Stimulated activated CD4-positive, alpha-beta T cell treated with anti-CD3 and anti-CD28 coated beads, Interleukin-1b, Interleukin-23, amount 100 ng/mL, for 4 hours (primary cell): ENCODE results near the gene SYNE3.

ENCODE experiments used
- DNase-seq, 2 donors: peaks; one replicate each; pipeline ENCODE4 v3.0.0-alpha.2; 2020; ENCODE audit warnings: low read depth in 2 of 2

The SYNE3 gene

GRCh38 chr14:95489214-95490137, 27.0 kb downstream of the SYNE3 start:
- no peak for DNase-seq

DNA sequence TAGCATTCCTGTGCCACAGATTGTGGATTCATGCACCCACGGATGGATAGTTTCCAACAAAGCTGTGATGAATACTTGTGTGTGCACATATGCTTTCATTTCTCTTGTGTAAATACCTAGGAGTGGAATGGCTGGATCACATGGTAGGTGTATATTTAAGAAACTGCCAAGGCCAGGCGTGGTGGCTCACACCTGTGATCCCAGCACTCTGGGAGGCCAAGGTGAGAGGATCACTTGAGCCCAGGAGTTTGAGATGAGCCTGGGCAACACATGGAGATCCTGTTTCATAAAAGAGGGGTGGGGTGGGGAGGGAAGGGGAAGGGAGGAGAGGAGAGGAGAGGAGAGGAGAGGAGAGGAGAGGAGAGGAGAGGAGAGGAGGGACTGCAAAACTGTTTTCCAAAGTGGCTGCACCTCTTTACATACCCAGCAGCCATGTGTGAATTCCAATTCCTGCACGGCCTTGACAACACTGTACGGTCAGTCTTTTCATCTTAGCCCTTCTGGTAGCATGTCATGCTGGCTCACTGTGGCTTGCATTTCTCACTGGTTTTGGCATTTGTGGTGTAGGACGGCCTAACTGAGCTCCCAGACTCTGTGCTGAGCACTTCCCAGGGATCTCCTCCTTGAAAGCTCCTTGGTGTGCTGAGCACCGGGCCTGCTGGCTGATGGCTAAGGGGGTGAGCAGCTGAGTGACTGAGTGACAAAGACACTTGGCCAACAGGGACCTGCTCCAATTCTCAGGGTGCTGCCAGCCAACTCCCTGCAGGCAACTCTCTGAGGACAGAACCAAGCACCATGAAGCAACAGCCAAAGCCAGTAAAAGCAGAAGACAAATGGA, 27.9 kb downstream of the SYNE3 start:
- no peak for DNase-seq

DNA sequence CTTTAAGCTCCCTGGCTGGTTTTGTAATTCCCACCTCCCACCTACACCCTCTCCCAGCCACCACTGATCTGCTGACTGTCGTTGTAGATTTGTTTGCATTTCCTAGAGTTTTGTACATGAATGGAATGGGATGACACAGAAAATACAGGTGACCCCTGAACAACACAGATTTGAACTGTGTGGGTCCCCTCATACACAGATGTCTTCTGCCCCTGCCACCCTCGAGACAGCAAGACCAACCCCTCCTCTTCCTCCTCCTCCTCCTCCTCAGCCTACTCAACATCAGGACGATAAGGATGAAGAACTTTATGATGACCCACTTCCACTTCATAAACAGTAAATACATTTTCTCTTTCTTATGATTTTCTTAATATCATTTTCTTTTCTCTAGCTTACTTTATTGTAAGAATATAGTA, 28.8 kb downstream of the SYNE3 start:
- DNase-seq, result no peak

DNA sequence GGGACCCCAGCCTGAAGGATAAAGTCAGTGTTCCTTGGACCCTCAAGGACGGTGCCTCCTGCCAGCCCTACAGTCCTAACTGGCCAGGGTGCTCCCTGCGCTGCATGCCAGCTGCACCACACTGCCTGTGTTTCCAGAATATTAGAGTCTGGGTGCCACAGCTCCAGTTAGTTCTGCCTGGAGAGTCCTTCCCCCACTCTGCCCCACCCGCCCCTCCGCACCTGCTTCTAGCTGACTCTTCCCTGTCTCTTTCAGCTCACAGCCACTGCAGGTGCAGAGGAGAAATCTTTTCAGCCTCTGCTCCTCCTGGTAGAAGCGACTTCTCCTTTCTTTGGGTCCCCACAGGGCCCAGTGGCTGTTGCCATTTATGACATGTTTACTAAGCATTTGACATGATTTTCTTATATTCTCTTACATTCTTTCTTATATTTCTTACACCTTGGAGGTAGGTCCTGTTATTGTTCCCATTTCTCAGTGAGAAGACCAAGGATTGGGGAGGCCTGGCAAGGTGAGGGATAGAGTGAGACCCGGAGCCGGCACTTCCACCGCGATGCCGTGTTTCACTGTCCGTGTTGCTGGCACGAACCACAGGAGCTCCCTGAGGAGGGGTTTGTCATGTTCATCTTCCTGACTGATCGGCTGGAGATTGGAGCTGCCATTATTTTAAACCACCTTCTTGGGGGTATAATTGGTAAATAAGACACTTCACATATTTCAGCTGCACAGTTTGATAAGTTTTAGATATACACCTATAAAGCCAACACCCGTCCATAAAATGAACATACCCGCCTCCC, 29.4 kb downstream of the SYNE3 start:
- no peak for DNase-seq

GRCh38 chr14:95485222-95485819, 31.1 kb downstream of the SYNE3 start:
- no peak for DNase-seq

DNA sequence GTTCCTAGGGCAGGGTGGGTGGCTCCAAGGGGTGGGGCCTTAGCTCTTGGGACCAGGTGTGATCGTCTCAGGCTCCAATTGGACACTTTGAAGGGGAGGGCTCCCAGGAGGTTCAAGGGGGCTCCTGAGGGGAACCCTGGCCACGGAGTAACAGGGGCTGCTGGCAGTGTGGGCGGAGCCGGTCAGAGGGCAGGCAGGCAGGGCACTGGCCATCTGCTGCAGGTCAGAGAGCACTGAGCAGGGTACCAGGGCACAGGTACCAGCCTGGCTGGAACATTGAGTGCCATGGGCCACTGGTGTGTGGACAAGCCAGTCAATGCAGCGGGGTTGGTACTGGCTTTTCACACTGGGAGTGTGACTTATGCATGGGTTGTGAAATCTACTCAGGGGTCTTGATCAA, 32.2 kb downstream of the SYNE3 start:
- no peak for DNase-seq

- no peak for DNase-seq
These were observed 32.9 kb downstream of the SYNE3 start for GRCh38 chr14:95483309-95484165.

GRCh38 chr14:95482627-95483308, 33.7 kb downstream of the SYNE3 start:
- no peak for DNase-seq

- no peak for DNase-seq
These were observed 34.9 kb downstream of the SYNE3 start for GRCh38 chr14:95481391-95482022.

DNA sequence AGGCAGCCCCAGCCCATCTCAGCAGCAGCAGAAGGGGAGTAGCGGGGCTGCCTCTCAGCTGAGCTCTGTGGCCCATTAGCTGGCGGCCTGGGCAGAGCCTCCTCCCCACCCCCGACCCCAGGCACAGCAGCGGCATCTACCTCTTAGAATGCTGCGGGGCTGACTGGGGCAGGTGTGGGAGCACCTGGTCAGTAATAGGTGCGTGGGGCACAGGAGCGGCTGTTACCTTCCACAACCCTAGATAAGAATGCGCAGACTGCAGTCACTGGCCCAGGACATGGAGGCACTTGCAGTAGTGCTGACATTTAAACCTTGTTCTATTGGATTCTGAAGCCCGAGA, 35.6 kb downstream of the SYNE3 start:
- no peak for DNase-seq

DNA sequence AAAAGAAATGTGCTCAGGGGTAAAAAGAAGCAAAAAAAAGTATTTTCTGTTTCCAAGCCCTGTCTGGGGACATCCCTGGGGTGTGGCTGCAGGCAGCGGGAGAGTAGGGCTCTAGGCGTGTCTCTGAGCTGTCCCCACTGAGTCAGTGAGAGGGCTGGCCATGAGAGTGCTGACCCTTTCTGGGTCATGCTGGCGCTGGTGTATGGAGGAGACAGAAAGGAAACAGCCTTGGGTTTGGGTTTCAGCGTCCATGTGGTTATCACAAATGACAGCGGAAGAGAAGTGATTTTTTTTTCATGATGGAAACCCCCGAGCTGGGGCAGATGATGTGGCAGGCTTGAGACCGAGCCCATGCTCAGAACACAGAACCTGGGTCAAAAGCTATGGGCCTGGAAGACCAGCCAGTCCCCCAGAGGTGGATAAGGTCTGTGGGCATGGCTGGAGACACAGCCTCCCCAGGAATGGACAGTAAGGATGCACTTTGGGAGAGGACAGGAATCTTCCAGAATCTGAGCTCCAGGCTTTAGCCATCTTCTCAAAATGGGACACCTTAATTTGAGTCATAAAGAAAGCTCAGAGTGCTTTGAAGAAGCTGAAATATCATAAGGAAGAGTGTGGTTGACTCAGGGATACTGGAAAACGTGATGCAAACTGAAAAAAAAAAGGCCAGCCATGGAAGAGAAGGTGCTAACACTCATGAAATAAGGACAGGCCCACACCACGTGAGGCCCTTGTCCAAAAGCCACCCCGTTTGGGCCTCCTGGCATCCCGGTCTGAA, 36.2 kb downstream of the SYNE3 start:
- DNase-seq, result peak in 1 of 2 donors; percentile 21

DNA sequence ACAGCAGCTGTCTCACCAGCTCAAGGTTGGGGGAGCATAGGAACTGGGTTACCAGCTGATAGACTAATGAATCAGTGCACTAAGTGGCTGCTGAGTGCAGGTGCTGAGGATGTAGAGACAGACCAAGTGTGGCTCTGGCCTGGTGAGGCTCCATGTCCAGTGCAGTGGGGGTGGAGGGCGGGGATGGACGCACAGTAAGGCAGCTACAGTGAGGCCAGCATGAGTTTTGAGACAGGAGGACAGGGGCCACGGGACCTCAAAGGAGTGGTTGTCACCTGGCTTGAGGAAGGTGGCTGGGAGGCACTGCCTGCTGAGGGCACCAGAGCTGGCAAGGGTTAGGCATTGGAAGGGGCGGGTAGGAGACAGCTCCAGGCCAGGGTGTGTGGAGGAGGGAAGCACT, 37.0 kb downstream of the SYNE3 start:
- DNase-seq, result no peak

GRCh38 chr14:95478818-95479217, 37.6 kb downstream of the SYNE3 start:
- no peak for DNase-seq

DNA sequence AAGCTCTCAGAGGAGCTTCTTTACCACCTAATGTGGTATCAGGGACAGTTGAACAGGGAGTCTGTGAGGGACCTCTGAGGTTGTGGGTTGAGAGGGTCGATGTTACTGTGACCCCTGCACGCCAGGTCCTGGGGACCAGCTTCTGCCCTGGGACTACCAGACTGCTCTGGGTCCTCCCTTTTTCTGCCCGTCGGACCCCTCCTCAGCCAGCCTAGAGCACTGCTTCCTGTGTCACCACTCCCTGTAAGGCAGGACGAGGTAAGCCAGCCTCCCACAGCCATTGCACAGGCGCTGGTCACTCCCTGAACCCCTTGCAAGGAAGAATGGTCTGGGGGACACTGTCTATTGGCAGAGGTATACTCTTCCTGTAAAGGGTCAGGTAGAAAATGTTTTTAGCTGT, 38.1 kb downstream of the SYNE3 start:
- no peak for DNase-seq

GRCh38 chr14:95477411-95478269, 38.8 kb downstream of the SYNE3 start:
- DNase-seq, result no peak

- no peak for DNase-seq
These were observed 39.7 kb downstream of the SYNE3 start for GRCh38 chr14:95476747-95477146.

GRCh38 chr14:95475540-95476240, 40.8 kb downstream of the SYNE3 start:
- no peak for DNase-seq
